GM21381 (cell line): ENCODE data around the gene EEF1AKMT1.
A peak's percentile ranks its signal among the peaks of the same experiment; 100 is the strongest.

Experiments used
- ATAC-seq: cut with Tn5 transposase; IDR thresholded peaks from one replicate; pipeline ENCODE4 v1.9.1; 2021; ENCODE audit warnings: mild to moderate bottlenecking, moderate library complexity; ENCODE audit not compliant: unreplicated experiment

EEF1AKMT1 gene

DNA sequence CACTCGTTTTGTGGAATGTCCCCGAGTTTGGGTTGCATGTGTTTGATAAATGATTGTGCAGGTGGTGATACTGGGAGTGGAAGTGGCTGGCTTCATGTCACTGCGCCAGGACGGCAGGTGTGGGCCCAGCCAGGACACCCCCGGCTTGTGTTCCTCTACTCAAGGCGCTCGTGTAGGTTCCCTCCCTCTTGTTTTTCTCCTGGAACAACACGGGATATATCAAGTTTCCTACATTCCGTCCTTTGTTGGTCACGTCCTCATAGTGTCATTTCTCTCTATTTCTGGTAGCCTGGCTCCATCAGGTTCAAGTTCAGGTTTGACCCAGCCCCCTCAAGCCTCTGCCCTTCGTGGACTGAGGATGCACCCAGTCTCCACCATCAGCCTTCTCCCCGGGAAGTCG lies 54.0 kb downstream of the EEF1AKMT1 start:
- ATAC-seq = no peak

DNA sequence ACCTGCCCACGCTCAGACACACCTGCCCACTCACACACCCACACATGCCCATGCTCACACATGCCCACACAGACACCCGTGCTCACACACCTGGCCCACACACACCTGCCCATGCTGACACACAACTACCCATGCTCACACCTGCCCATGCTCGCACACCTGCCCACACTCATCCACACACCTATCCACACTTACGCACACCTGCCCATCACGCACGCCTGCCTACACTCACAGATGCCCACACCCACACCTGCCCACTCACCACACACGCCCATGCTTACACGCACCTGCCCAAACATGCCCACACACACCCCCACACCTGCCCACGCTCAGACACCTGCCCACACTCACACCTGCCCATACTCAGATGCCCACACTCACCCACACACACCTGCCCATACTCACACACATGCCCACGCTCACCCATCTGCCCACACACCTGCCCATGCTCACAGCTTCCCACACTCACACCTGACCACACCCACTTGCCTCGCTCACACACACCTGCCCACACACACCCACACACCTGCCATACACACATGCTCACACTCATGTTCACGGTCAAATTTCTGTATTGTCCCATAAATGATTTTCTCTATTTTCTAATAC lies 54.7 kb downstream of the EEF1AKMT1 start:
- no peak for ATAC-seq

DNA sequence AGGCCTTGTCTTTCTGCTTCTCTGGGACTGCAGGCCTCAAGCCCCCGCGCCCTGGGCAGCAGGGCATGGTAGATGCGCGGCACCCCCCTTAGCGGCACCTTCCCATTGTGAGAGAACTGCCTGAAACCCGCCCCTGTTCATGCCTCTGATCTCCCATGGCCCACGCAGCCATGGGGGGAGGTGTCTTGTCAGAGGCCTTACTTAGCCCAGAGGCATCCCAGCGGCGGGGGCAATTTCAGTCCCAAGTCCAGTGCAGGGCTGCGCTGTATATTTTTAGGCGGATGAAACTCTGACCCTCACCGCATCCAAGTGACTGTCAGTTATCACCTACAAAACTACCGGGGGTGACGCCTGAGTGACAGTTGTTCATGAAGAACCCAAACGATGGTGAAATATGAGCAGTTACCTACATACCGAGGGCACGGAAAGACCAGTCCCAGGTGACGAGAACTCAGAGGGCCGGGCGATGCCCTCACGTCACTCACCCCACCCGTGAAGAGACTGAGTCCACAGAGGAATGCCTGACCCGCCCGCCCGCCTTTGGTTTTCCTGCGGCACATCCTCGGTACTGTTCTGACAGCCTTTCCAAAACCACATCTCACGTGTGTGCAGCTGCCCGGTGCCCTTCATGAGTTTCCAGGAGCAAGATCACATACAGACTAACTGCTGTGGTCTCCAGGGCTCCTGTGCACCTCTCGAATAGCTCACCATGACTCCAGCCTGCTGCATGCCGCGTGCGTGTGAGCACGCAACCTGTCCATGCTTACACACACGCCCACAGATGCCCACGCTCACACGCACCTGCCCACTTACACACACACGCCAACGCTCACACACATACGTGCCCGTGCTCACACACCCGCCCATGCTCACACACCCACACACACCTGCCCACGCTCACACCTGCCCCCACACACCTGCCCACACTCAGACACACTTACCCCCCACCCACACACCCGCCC lies 55.9 kb downstream of the EEF1AKMT1 start:
- no peak for ATAC-seq

DNA sequence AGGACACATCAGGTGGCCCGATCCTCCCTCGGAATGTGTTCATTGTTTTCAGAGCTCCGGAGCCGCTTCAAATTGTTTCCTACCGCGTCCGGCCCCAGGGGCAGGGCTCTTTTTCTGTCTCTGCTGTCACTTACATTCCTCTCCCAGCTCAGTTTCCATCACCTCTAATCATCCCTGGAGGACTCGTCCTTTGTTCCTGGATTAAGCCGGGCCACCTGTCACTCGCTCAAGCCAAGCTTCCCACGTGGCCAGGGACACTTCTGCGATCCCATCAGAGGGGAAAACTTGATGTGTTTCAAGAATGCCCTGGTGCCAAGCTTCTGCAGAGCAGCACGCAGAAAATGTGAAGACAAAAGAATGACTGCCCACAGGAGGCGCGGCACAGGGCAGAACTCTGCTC lies 56.8 kb downstream of the EEF1AKMT1 start:
- ATAC-seq = no peak

DNA sequence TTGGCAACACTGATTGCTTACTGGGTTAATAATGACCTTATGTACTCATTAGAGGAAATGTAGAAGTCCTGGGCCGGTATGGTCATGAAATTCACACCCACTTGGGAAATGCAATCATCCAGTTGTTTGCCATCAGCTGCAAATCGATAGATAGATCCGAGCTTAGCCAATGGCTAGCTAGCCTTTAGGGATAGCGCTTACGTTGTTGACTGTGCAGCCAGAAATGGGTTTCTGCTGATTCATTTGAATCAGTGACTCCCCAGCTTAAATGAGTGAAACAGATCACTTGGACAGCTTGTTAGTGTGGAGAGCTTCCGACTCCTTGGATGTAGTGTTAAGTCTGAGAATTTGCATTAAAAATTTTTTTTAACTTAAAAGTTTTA lies 58.4 kb downstream of the EEF1AKMT1 start:
- no peak for ATAC-seq

DNA sequence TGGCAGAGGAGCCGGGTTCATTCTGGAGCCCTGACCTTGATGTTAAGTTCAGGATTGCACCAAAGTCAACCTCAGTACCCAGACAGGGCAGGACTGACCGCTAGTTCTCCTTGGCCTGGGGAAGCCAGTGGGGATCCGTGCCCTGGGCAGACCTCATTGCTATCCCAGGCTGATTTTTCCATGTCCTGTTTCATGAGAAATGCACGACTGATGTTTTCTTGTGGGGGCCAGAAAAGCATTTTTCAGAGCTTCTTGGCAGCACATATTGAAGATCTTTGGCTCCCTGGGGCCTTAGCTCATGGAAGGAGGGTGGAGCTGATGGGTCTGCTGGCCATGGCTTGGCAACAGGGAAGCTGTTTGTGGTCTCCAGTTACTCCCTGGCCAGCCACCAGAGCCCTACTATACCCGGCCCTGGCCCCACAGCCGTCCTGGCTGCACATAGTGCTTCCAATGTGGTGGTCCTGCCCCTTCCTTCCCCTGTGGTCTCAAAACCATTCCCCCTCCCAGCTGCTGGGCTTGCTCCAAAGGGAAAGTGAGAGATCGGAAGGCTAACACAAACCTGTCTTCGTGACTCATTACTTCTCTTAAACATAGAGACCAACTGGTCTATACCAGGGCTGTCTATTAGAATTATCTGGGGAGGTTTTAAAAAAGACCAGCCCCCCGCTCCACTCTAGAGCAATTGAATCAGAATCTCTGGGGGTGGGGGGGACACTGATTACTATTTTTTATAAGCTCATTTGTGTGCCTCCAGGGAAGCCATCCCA lies 59.0 kb downstream of the EEF1AKMT1 start:
- ATAC-seq = no peak

DNA sequence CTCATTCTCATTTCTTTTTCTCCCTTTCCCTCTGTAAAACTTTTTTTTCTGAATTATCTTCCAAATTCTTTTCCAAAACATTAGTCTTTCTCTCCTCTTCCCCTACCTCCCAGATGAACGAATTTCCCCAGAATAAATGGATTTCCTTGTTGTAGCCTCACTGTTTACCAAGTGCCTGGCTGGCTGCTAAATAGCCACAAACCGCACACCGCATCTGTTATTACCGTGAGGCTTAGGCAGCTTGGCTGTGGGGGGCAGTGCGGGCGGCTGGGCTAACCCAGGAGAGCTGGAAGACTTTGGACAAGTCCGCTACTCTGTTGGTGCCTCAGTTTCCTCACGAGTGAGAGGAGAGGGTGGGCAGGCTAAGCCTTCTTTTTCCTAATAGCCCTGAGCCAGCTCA lies 59.6 kb downstream of the EEF1AKMT1 start:
- no peak for ATAC-seq

DNA sequence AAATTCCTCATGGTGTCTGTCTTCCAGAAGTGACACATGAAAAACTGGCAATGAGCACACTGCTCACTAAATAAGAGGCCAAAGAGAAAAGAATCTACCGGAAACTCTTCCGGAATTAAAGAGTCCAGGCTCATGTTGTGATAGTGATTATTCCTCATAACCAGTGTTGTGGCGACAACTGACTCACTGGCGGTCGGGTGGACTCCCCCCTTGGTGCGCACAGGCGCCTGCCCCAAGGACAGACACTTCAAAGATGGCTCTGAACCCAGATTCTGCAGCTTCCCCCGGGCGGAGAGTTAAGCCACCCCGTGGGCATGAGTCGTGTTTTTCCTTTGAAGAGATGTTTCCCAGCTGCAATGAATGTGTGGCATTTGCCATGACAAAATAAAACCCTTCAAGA lies 60.0 kb downstream of the EEF1AKMT1 start:
- no peak for ATAC-seq

DNA sequence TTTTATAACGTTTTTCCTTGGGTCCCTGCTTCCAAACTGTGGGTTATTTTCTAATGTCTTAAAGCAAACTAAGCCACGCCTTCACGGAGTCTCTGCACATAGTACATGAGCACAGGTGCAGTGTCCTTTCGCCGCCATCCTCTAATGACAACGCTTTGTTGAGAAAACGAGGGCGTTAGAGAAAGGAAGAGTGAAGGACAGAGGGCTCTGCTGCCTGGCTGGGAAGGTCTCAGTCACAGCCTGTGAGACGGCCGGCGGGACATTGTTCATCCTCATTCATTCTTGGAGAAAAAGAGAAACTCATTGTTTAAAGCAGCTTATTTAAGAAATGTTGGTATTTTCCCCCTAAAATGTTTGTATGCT lies 60.8 kb downstream of the EEF1AKMT1 start:
- no peak for ATAC-seq

DNA sequence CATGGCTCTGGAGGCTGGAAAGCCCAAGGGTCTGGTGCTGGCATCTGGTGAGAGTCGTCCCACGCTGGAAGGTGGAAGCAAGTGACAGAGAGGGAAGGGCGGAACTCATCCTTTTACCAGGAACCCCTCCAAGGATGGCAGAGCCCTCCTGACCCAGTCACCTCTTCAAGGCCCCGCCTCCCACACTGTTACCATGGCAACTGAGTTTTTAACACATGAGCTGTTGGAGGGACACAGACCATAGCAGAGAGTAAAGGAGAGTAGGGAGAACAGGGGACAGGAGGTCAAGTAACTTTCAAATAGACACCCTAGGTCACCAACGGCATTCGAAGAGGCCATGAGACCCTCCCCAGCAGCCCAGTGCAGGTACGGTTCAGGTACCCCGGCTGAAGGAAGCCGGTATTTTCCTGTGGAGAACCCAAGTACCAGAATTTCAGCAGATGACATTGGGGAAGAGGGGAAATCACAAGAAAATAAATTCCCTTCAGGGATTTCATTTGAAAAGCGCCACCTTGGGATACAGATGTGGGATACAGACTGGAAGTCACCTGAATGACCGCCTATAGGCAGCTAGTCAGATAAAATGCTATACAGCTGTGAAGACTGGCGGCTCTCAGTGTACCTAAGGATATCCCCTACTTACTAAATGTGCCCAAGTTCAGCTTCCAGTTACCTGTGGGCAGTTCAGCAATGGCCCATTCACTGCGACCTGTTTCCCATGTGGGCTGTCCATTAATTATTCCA lies 62.3 kb downstream of the EEF1AKMT1 start:
- no peak for ATAC-seq

DNA sequence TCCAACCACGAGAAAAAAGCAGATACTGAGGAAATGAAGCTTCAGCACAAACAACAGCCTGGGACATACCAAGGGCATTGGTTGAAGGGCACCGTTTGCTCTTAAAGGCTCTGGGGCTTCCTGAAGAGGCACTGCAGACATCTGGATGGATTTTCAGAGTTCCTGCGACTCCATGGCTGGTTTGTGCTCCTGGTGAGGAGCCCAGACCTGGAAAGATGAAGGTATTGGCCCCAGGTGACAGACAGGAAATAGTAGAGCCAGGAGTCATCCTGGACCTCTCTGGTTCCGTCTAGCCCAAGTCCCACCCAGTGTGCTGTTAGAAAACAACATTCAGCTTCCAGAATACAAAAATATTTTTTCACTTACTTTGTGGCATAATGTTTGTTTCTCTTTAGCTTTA lies 64.0 kb downstream of the EEF1AKMT1 start:
- ATAC-seq = no peak

DNA sequence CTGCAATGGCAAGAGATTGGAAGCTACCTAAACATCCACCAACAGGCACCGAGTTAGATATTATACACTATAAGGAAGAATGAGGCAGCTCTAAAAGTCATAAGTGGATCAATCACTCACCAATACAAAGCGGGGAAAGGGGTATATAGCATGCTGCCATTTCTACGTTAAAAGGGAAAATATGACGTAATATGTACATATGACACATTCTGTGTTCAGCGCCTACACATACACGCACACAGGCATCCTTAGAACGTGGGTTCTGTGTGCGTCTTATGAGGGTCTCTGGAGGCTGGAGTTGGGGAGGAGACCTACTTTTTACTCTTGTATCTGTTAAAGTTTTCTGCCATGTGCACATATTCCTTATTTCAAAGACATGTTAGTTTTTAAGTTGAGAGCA lies 64.4 kb downstream of the EEF1AKMT1 start:
- no peak for ATAC-seq

DNA sequence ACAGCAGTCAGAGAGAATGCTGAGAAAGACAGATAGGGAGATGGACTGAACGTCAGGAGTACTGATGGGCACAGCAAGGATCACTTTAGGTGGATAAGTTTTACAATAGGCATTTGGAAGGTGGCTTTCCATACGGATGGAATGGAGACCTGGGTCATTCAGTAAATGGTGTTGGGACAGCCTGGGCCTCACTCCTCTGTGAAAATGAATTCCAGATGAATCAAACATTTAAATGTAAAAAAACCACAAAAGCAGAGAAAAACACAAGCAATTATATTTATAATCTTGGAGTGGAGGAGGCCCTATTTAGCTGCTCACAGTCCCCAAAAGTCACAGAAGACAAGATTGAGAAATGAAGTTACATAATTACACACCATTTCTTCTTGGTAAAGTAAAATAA lies 65.5 kb downstream of the EEF1AKMT1 start:
- no peak for ATAC-seq

DNA sequence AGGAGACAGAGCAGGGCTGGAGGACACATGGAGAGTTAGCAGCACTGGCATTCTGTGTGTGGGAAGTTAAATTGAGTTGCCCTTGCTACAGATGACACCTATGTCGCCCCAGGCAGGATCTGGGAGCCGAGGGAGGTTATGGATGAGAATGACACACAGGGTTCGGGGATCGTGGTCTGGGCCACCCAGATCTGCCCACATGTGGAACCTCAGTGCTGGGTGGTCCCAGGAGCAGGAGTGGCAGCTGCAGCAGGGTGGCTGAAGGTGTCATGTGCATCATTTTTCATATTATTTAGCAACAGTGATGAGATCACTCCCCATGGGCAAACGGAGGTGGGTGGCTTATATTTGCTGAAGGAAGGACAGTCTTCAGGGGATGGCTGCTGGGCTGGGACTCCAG lies 67.1 kb downstream of the EEF1AKMT1 start:
- no peak for ATAC-seq

DNA sequence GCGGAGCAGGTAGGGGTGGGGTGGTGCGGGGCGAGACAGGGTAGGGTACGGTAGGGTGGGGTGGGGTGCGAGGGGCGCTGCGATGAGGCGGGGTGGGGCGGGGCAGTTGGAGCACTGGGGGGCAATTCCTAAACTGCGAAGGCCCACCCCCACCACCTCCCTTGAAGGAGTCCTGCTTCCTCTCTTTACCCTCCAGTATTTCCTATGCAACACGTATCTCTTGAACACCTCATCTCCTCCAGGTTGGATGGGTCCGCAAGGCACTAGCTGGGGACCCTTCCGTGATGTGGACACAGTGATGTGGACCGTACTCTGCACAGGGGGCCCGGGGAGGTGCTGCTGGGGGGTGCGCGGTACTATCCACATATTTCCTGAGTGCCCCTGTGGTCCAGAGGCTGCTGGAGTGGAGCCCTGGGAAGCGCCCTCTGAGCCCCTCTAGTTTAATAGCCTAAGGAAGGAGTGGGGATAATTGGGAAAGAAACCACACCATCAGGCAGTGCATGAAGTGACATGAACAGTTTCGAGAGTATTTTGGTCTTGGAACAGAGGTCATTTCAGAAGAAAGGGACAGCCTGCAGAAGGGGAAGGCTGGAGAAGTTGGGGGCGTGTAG lies 69.2 kb downstream of the EEF1AKMT1 start:
- no peak for ATAC-seq

DNA sequence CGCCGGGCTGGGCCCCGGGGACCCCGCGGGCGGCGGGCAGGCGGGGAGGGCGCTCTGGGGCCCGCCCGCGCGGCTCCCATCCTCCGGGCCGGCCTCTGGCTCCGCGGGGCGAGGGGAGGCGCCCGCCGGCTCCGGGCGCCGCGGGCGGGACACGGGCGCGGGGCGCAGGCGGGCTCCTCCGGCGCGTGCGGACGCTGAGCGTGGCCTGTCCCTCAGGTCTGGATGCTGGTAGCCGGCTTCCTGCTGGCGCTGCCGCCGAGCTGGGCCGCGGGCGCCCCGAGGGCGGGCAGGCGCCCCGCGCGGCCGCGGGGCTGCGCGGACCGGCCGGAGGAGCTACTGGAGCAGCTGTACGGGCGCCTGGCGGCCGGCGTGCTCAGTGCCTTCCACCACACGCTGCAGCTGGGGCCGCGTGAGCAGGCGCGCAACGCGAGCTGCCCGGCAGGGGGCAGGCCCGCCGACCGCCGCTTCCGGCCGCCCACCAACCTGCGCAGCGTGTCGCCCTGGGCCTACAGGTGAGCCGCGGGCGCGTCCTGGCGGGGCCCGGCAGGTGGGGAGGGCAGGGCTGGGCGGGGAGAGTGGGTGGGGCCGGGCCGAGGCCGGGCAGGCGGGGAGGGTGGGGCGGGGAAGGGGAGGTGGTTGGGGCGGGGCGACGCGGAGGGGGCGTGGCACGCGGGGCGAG lies 69.8 kb downstream of the EEF1AKMT1 start:
- peak; percentile 89 for ATAC-seq

DNA sequence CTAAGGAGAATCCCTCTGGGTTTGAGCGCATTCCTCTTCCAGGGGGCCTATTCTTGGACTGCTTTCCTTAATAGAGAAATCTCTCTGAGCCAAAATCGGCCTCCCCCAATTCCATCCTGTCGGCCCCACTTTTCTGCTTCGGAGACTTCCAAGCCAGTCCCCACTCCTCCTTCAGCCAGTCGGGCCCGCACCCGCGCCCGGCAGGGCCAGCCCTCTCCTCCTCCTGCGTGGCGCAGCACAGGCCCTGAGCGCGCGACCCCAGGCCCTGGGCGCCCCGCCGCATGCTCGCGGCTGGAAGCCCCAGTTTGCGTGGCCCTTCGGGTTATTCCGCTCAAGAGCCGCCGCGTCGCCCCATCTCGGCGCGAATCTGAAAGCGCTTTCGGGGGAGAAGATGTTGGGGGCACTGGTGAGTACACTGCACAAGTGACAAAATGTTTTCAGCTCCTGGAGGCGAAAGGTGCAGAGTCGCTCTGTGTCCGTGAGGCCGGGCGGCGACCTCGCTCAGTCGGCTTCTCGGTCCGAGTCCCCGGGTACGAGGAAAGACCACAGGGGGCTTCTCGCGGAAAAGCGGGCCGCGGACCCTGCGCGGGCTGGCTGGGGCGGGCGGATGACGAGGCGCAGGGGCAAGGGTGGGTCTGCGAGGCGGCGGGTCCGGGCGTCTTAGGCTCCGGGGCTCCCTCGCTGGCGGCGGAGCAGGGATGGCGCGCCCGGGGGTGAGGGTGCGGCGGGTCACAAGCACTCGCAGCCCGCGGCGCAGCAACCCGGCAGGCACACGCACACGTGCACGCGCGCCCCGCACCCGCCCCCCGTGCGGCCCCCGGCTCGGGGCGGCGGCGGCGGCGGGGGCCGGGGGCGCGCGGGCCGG lies 70.6 kb downstream of the EEF1AKMT1 start, which contains the start of gene IL17D:
TSS of gene IL17D (plus strand) at position 785 of the 865 bp plus-strand sequence. CDS start 303 bp downstream, outside the sequence.
- peak; percentile 23 for ATAC-seq

DNA sequence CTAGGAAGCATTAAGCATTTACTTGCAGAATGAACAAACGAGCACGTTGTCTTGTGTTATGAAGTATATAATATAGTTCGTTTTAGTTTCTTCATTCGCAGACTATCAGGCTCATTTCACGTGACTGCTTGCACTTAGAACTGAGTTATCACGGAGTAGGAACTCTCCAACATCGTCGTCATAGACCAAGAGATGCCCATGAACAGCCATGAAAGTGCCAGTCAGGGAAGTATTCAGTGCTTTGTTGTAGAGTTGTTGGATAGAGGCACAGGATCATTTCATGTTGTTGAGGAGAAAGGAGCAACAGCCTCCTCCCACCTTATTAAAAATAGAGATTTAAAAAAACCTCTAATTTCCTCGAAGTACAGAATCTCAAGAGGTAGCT lies 71.2 kb downstream of the EEF1AKMT1 start:
- ATAC-seq = no peak

DNA sequence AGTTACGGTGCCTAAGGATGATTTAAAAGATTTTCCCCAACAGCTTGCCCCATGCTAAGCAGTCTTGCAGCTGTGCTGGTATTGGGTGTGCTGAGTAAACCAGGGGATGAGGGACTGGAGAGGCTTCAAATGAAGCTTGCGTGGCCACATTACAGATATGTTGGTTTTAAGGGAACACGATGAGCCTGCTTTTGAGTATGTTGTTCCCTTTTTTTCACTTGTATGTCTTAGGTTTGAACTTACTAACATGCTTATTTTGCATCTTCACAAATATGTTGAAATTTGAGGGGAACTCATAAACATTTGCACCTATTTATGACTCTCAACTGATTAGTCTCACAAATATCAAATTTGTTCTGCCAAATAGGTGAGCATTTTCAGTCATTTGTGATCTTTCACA lies 72.3 kb downstream of the EEF1AKMT1 start:
- ATAC-seq = no peak
